ENCODE measurements around the gene FAM168B.
"Not testable (repeated sequence)": the region's sequence is repeated elsewhere in the genome, so short reads cannot be mapped to it uniquely, and the experiment has no call there.

The FAM168B gene

GRCh38 chr2:131126436-131126835 lies 33.2 kb upstream of the FAM168B start:
- TF ChIP-seq, protein P1, sequence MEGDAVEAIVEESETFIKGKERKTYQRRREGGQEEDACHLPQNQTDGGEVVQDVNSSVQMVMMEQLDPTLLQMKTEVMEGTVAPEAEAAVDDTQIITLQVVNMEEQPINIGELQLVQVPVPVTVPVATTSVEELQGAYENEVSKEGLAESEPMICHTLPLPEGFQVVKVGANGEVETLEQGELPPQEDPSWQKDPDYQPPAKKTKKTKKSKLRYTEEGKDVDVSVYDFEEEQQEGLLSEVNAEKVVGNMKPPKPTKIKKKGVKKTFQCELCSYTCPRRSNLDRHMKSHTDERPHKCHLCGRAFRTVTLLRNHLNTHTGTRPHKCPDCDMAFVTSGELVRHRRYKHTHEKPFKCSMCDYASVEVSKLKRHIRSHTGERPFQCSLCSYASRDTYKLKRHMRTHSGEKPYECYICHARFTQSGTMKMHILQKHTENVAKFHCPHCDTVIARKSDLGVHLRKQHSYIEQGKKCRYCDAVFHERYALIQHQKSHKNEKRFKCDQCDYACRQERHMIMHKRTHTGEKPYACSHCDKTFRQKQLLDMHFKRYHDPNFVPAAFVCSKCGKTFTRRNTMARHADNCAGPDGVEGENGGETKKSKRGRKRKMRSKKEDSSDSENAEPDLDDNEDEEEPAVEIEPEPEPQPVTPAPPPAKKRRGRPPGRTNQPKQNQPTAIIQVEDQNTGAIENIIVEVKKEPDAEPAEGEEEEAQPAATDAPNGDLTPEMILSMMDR (IDR thresholded peaks at IDR 0.05; ENCODE audit: borderline replicate concordance, insufficient read depth, low read depth, low read length) = no peak
- H3K4me3 ChIP-seq (ENCODE audit: low read depth, low read length) = no peak overlapping the region

GRCh38 chr2:131125195-131125757 lies 32.0 kb upstream of the FAM168B start:
- TF ChIP-seq, protein P1 (IDR thresholded peaks at IDR 0.05; ENCODE audit: borderline replicate concordance, insufficient read depth, low read depth, low read length) = no peak
- no peak overlapping the region for H3K4me3 ChIP-seq (ENCODE audit: low read depth, low read length)

DNA sequence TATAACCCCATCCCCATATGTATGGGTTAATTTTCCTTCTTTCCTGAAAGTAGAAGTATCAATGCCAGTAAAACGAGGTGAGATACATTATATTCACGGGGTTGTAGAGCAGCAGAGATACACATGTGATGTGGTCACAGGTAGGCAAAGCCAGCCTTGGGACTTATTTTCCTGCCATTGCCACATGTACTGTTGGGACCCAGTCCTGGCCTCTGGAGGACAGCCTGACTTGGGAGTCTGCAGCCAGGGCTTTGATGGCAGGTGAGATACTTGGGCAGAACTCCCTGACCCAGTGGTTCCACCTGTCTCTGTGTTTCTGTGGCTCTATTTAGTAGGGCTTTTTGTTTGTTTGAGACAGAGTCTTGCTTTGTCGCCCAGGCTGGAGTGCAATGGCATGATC lies 29.9 kb upstream of the FAM168B start:
- TF ChIP-seq, protein P1 (IDR thresholded peaks at IDR 0.05; ENCODE audit: borderline replicate concordance, insufficient read depth, low read depth, low read length) = no peak
- H3K4me3 ChIP-seq (ENCODE audit: low read depth, low read length) = no peak overlapping the region

DNA sequence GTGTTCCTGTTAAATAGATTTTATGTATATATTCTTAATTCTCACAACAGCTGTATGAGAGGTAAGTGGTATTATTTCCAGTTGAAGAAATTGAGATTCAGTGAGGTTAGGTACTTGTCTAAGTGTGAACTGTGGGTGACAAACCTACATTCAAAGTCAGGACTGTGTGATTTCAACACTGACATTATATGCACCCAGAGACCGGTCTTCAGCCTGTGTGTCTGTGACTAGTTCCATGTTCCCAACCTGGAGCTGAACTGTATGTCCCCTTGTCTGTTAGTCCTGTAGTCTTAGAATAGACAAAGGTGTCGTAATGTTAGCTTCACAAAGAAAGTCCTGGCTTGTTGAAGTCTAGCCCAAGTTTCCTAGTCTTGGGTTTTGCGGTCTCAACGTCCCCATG lies 29.2 kb upstream of the FAM168B start:
- no peak overlapping the region for H3K4me3 ChIP-seq (ENCODE audit: low read depth, low read length)
- TF ChIP-seq, protein P1 (IDR thresholded peaks at IDR 0.05; ENCODE audit: borderline replicate concordance, insufficient read depth, low read depth, low read length) = no peak

GRCh38 chr2:131121464-131121863 lies 28.2 kb upstream of the FAM168B start:
- H3K4me3 ChIP-seq (ENCODE audit: low read depth, low read length) = no peak overlapping the region
- TF ChIP-seq, protein P1 (IDR thresholded peaks at IDR 0.05; ENCODE audit: borderline replicate concordance, insufficient read depth, low read depth, low read length) = no peak

- TF ChIP-seq, protein P1 (IDR thresholded peaks at IDR 0.05; ENCODE audit: borderline replicate concordance, insufficient read depth, low read depth, low read length) = no peak
Observed at GRCh38 chr2:131120815-131121317, 27.6 kb upstream of the FAM168B start.

DNA sequence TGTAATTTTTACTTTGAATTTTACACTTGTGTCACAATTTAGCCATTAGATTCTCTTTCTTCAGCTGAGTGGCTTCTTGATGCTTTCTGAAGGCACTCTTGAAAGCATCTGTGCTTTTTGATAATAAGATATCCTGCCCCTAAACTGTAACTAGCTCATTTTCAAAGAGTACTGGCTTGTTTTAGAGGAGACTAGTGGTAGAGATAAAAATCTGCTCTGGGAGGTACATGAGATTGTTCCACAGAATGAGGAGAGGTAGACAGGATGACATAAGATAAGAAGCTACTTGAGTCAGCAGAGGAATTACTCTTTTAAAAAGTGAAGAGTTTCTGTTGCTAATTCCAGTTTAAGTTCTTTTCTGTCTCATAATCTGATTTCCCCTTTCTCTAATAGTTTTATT lies 22.5 kb upstream of the FAM168B start:
- TF ChIP-seq, protein P1 (IDR thresholded peaks at IDR 0.05; ENCODE audit: borderline replicate concordance, insufficient read depth, low read depth, low read length) = no peak

More at GRCh38 chr2:131120815-131121317, 27.6 kb upstream of the FAM168B start:
- H3K4me3 ChIP-seq (ENCODE audit: low read depth, low read length) = no peak overlapping the region

DNA sequence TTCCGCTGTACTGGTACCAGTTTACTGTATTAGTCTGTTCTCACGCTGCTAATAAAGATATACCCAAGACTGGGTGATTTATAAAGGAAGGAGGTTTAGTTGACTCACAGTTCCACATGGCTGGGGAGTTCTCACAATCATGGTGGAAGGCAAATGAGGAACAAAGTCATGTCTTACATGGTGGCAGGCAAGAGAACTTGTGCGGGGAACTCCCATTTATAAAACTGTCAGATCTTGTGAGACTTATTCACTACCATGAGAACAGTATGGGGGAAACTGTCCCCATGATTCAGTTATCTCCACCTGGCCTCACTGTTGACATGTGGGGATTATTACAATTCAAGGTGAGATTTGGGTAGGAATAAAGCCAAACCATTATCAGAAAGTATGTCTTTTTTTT lies 21.7 kb upstream of the FAM168B start:
- H3K4me3 ChIP-seq (ENCODE audit: low read depth, low read length) = not testable (repeated sequence)

More for the DNA sequence above, 22.5 kb upstream of the FAM168B start:
- no peak overlapping the region for H3K4me3 ChIP-seq (ENCODE audit: low read depth, low read length)
